PC-9 (cell line): ENCODE results near the gene RNASEH1.

Experiments
- EZH2 ChIP-seq: fragments of 200-600 bp; sonication (generic); IDR thresholded peaks from 2 replicates; pipeline ENCODE4 v1.8.0; 2017; ENCODE audit warnings: antibody characterized with exemption, low read depth
- TF ChIP-seq, protein P1 (sequence below): fragments of 200-600 bp; sonication (generic); conservative IDR thresholded peaks from 2 replicates; pipeline ENCODE4 v1.6.1; 2017; ENCODE audit warnings: mixed run types, antibody characterized with exemption, mild to moderate bottlenecking, moderate library complexity

DNA sequence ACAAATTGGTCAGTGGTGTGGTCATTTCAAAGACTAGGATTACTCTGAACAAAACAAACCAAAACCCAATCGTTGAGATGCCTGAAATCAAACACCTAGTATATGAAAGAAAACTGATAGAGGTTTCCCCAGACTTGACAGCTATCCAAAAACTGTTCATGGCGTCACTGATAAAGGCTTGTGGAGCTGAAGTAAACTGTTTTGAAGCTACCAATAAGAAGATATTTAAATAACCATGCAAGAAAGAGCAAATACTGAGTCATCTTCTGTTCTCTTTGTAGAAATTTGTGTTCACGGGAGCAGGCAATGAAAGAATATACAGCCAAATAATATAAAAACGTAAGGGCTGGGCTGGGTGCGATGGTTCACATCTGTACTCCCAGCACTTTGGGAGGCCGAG, 29.3 kb upstream of the RNASEH1 start:
- TF ChIP-seq, protein P1, sequence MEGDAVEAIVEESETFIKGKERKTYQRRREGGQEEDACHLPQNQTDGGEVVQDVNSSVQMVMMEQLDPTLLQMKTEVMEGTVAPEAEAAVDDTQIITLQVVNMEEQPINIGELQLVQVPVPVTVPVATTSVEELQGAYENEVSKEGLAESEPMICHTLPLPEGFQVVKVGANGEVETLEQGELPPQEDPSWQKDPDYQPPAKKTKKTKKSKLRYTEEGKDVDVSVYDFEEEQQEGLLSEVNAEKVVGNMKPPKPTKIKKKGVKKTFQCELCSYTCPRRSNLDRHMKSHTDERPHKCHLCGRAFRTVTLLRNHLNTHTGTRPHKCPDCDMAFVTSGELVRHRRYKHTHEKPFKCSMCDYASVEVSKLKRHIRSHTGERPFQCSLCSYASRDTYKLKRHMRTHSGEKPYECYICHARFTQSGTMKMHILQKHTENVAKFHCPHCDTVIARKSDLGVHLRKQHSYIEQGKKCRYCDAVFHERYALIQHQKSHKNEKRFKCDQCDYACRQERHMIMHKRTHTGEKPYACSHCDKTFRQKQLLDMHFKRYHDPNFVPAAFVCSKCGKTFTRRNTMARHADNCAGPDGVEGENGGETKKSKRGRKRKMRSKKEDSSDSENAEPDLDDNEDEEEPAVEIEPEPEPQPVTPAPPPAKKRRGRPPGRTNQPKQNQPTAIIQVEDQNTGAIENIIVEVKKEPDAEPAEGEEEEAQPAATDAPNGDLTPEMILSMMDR = no peak
- no peak for TF ChIP-seq EZH2
